KMS-11 (cell line): ENCODE data around the gene RABAC1.
"Not testable (repeated sequence)": the region's sequence is repeated elsewhere in the genome, so short reads cannot be mapped to it uniquely, and the experiment has no call there.

Experiments used
- H2AFZ ChIP-seq: fragments of 200-600 bp; sonication (generic); 2 replicates; pipeline ENCODE4 v1.6.1; 2016; ENCODE audit warnings: antibody characterized with exemption, mixed run types, low read depth
- H3K27ac ChIP-seq: fragments of 200-600 bp; sonication (generic); 2 replicates; pipeline ENCODE4 v1.6.1; 2016; ENCODE audit warnings: mild to moderate bottlenecking, mixed run types
- H3K27me3 ChIP-seq: fragments of 200-600 bp; sonication (generic); 2 replicates; pipeline ENCODE4 v1.6.1; 2017; ENCODE audit warnings: mild to moderate bottlenecking, low read depth, mixed run types, moderate library complexity; ENCODE audit not compliant: insufficient read depth
- H3K36me3 ChIP-seq: fragments of 200-600 bp; sonication (generic); 2 replicates; pipeline ENCODE4 v1.6.1; 2017; ENCODE audit warnings: mild to moderate bottlenecking, mixed run types; ENCODE audit not compliant: insufficient read depth
- H3K4me1 ChIP-seq: fragments of 200-600 bp; sonication (generic); 2 replicates; pipeline ENCODE4 v1.6.1; 2016; ENCODE audit warnings: mild to moderate bottlenecking, low read depth, mixed run types; ENCODE audit not compliant: poor library complexity, severe bottlenecking
- H3K4me2 ChIP-seq: fragments of 200-600 bp; sonication (generic); 2 replicates; pipeline ENCODE4 v1.7.0; 2016; ENCODE audit warnings: mild to moderate bottlenecking, mixed run types
- H3K4me3 ChIP-seq: fragments of 200-600 bp; sonication (generic); IDR thresholded peaks from 2 replicates; pipeline ENCODE4 v1.6.1; 2017; ENCODE audit warnings: low read depth, low read length, mixed read lengths; ENCODE audit not compliant: insufficient read depth
- H3K79me2 ChIP-seq: fragments of 200-600 bp; sonication (generic); 2 replicates; pipeline ENCODE4 v1.6.1; 2016; ENCODE audit warnings: low read depth, mixed run types; ENCODE audit not compliant: insufficient read depth
- H3K9ac ChIP-seq: fragments of 200-600 bp; sonication (generic); 2 replicates; pipeline ENCODE4 v1.6.1; 2016; ENCODE audit warnings: mild to moderate bottlenecking, mixed run types
- H4K20me1 ChIP-seq: fragments of 200-600 bp; sonication (generic); 2 replicates; pipeline ENCODE4 v1.6.1; 2016; ENCODE audit warnings: mild to moderate bottlenecking, mixed run types; ENCODE audit not compliant: insufficient read depth
- CTCF ChIP-seq: fragments of 200-600 bp; sonication (generic); conservative IDR thresholded peaks from 2 replicates; pipeline ENCODE4 v1.6.1; 2017; ENCODE audit warnings: low read depth, mild to moderate bottlenecking, antibody characterized with exemption, low read length, moderate library complexity, mixed read lengths

Gene RABAC1

GRCh38 chr19:41917676-41918075, 41.4 kb downstream of the RABAC1 start:
- Histone ChIP-seq H3K79me2 (no peaks in the 10 kb centered on the region), H3K9ac (no peak overlapping the region), H3K4me1 (no peaks in the 10 kb centered on the region), H3K4me2 (no peak overlapping the region), H3K4me3 (no peak overlapping the region), H4K20me1 (no peaks in the 10 kb centered on the region), H2AFZ (no peak overlapping the region), H3K27me3 (peaks cover 58% of the 10 kb centered on the region), H3K36me3 (no peaks in the 10 kb centered on the region), H3K27ac (no peak overlapping the region)
- TF ChIP-seq CTCF = no peak

GRCh38 chr19:41915776-41916414, 43.2 kb downstream of the RABAC1 start:
- Histone ChIP-seq H3K4me1 (no peaks in the 10 kb centered on the region), H2AFZ (no peak overlapping the region), H3K9ac (no peak overlapping the region), H3K79me2 (no peaks in the 10 kb centered on the region), H4K20me1 (no peaks in the 10 kb centered on the region), H3K4me2 (no peak overlapping the region), H3K27me3 (peaks cover 58% of the 10 kb centered on the region), H3K4me3 (no peak overlapping the region), H3K27ac (no peak overlapping the region), H3K36me3 (no peaks in the 10 kb centered on the region)
- TF ChIP-seq CTCF = no peak

GRCh38 chr19:41915021-41915775, 43.9 kb downstream of the RABAC1 start:
- no peaks in the 10 kb centered on the region for H3K36me3 ChIP-seq
- H3K79me2 ChIP-seq = no peaks in the 10 kb centered on the region
- H4K20me1 ChIP-seq = no peaks in the 10 kb centered on the region
- H3K9ac ChIP-seq = no peak overlapping the region
- H3K4me3 ChIP-seq = no peak overlapping the region
- no peak overlapping the region for H3K4me2 ChIP-seq
- H2AFZ ChIP-seq = no peak overlapping the region
- no peaks in the 10 kb centered on the region for H3K4me1 ChIP-seq
- H3K27me3 ChIP-seq = peaks cover 53% of the 10 kb centered on the region
- TF ChIP-seq CTCF = no peak
- no peak overlapping the region for H3K27ac ChIP-seq

- not testable (repeated sequence) for H3K36me3 ChIP-seq, H3K4me3 ChIP-seq, H3K9ac ChIP-seq, H3K4me2 ChIP-seq, H4K20me1 ChIP-seq, H2AFZ ChIP-seq, H3K79me2 ChIP-seq, H3K27ac ChIP-seq, H3K4me1 ChIP-seq
- peaks cover 50% of the 10 kb centered on the region for H3K27me3 ChIP-seq
Observed at GRCh38 chr19:41914424-41914834, 44.7 kb downstream of the RABAC1 start.
